Cardiac fibroblast (primary cell): Measurements from ENCODE around the gene BEND5.

Experiments used
- DNase-seq, 2 donors: peaks; one replicate each; pipeline versions ENCODE4 v3.0.0 to v3.0.0-alpha.2; 2010; ENCODE audit warnings: low read depth in 2 of 2
- H3K4me3 ChIP-seq, 2 donors: replicated peaks in 1 of 2; 1 replicate in 1 of 2; 2 replicates in 1 of 2; pipeline ENCODE4 v1.5.1; 2011; ENCODE audit warnings: low read depth in 2 of 2, low read length in 2 of 2, mild to moderate bottlenecking in 2 of 2, moderate library complexity in 1 of 2
- CTCF ChIP-seq: IDR thresholded peaks from one replicate; pipeline ENCODE4 v1.5.1; 2011; ENCODE audit warnings: low read depth, mild to moderate bottlenecking, low read length, inconsistent platforms

The BEND5 gene

DNA sequence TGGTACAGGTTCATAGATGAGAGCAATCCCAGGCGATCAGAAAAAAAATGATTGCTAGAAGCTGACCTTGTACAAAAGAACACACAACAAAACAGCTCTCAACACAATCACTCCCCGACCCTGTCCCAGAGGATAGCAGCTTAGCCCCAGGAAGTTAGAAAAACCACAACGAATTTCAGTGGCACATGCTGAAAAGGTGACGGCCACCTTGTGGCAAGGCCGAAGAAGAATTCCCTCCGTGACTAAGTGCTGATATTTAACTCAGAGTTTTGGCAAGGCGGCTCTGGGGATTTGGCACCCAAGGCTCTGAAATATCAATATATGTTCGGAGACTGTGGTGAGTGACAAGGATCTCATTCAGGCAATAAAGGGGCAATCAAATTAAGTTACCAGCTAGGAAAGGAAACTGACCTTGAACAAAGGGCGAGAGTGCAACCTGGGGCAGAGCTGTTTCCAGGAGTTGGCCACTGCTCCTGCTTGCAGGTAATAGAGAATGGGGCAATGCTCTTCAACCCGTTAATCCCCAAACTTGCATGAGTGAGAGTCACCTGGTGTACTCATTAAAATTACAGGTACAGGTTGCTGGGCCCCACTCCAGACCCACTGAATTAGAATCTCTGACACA lies 96.2 kb downstream of the BEND5 start:
- H3K4me3 ChIP-seq, result no peak overlapping the region
- TF ChIP-seq CTCF, result no peak
- no peak for DNase-seq

DNA sequence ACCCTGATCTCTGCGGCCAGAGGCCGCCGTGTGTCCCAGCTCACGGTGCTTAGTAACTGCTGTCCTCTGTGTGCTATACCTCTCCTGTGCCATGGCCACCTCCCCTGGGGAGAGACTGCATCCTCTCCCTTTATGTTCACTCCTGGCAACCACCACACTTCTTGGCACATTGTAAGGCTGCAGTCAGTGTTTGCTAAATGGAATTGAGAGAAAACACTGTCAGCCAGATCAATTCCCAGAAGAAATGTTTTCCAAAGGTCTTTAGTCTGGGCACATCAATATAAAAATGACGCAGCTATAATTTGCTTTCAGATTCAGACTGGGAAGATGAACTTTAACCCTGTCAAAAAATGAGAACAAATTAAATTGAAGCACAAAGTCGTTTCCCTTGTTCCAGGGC lies 96.8 kb downstream of the BEND5 start:
- TF ChIP-seq CTCF, result no peak
- no peak for DNase-seq
- H3K4me3 ChIP-seq, result no peak overlapping the region

- TF ChIP-seq CTCF, result no peak
- no peak overlapping the region for H3K4me3 ChIP-seq
- DNase-seq, result no peak
These were observed 97.8 kb downstream of the BEND5 start for GRCh38 chr1:48678710-48679505.
